Transverse colon (tissue), 3 donors: ENCODE data around the gene ARHGAP22.

Experiments
- CTCF ChIP-seq, 5 experiments: fragments of 200-600 bp in 3 of 5; fragments of 450-650 bp in 2 of 5; sonication (generic) in 3 of 5; IDR thresholded peaks; 1 replicate in 2 of 5; 2 replicates in 3 of 5; pipeline ENCODE4 v1.5.1; 2016 to 2017; ENCODE audit warnings: antibody characterized with exemption in 5 of 5, inconsistent platforms in 3 of 5, mild to moderate bottlenecking in 2 of 5, moderate library complexity in 1 of 5
- POLR2A ChIP-seq: fragments of 450-650 bp; IDR thresholded peaks from one replicate; pipeline ENCODE4 v1.6.1; 2016; ENCODE audit warnings: antibody characterized with exemption, mild to moderate bottlenecking, moderate library complexity

- no peak for TF ChIP-seq CTCF (IDR thresholded peaks at IDR 0.05)
- TF ChIP-seq POLR2A: no peak
Observed at GRCh38 chr10:48568546-48568945, 36.3 kb downstream of the ARHGAP22 start.
